Coronary artery (tissue), 2 donors: ENCODE data around the gene SLC7A14.
A peak's percentile ranks its signal among the peaks of the same experiment; 100 is the strongest.

ENCODE experiments used
- DNase-seq: peaks from one replicate; pipeline ENCODE4 v3.0.0-alpha.2; 2017; ENCODE audit warnings: low spot score
- H3K27ac ChIP-seq, 2 donors: fragments of 200-600 bp; sonication (generic); one replicate each; pipeline ENCODE4 v1.5.1; 2016 to 2019
- H3K4me3 ChIP-seq: fragments of 200-600 bp; sonication (generic); 2 replicates; pipeline ENCODE4 v1.5.1; 2016; ENCODE audit warnings: mild to moderate bottlenecking, moderate library complexity
- TF ChIP-seq, protein P1 (sequence below): fragments of 200-600 bp; sonication (generic); IDR thresholded peaks from one replicate; pipeline ENCODE4 v1.5.1; 2019; ENCODE audit warnings: antibody characterized with exemption

Gene SLC7A14

DNA sequence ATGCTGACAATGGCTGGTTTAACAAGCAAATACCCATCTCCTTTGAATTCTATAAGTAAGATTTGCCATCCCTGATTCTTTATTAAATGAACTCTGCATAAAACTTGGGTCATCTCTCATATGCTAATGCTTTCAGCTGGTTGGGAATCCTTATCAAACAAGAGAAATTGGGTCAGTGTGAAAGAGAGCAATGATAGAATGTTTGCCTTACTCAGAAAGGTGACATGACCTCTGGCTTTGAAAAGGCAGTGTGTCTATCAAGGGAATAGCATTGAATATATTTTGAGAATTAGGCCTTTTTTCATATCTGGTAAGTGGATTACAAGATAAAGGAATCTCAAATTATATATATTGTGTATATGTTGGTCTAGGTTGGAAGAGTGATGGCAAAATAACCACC, 8.7 kb upstream of the SLC7A14 start:
- TF ChIP-seq, protein P1, sequence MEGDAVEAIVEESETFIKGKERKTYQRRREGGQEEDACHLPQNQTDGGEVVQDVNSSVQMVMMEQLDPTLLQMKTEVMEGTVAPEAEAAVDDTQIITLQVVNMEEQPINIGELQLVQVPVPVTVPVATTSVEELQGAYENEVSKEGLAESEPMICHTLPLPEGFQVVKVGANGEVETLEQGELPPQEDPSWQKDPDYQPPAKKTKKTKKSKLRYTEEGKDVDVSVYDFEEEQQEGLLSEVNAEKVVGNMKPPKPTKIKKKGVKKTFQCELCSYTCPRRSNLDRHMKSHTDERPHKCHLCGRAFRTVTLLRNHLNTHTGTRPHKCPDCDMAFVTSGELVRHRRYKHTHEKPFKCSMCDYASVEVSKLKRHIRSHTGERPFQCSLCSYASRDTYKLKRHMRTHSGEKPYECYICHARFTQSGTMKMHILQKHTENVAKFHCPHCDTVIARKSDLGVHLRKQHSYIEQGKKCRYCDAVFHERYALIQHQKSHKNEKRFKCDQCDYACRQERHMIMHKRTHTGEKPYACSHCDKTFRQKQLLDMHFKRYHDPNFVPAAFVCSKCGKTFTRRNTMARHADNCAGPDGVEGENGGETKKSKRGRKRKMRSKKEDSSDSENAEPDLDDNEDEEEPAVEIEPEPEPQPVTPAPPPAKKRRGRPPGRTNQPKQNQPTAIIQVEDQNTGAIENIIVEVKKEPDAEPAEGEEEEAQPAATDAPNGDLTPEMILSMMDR = no peak

DNA sequence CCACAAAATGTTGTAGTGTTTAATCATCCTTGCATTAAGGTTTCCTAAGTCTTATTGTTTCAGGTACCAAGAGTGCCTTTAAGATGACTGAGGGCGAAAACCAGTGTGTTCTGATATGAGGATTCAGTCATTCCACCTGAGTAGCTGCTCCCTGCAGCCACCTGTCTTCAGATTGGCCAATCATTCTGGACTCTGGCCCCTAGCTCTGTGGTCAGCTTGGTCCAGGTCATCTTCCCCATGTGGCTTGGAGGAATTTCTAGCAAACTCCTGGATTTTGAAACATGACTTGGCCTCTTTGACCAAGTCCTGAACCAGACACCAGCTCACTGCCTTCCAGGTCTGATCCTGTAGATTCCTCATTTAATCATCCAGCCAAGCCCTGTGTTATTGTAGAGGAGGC, 7.8 kb upstream of the SLC7A14 start:
- TF ChIP-seq, protein P1 = no peak
- no peak for DNase-seq
- no peak overlapping the region for H3K4me3 ChIP-seq
- H3K27ac ChIP-seq = no peak overlapping the region

More for the DNA sequence above, 8.7 kb upstream of the SLC7A14 start:
- Histone ChIP-seq H3K4me3 (no peak overlapping the region), H3K27ac (no peak overlapping the region)
- DNase-seq = no peak

DNA sequence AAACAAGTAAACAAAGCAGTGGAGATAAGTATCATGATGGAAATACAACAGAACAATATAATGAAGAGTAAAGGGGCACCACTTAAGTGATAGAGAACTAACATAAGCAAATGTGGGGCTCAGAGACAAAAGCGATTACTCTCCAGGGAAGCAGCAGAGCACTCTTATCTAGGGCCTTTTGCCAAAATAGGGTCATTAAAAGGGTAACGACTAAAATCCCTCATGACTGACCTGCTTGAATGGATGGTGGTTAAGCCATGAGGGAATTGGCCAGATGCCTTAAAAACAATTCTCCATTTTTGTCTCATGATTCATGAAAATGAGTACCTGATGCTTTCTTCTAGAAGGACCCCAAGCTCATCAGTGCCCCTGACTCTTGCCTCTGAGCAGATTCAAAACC, 3.2 kb upstream of the SLC7A14 start:
- H3K4me3 ChIP-seq = no peak overlapping the region
- TF ChIP-seq, protein P1 = no peak
- no peak overlapping the region for H3K27ac ChIP-seq
- DNase-seq = no peak

DNA sequence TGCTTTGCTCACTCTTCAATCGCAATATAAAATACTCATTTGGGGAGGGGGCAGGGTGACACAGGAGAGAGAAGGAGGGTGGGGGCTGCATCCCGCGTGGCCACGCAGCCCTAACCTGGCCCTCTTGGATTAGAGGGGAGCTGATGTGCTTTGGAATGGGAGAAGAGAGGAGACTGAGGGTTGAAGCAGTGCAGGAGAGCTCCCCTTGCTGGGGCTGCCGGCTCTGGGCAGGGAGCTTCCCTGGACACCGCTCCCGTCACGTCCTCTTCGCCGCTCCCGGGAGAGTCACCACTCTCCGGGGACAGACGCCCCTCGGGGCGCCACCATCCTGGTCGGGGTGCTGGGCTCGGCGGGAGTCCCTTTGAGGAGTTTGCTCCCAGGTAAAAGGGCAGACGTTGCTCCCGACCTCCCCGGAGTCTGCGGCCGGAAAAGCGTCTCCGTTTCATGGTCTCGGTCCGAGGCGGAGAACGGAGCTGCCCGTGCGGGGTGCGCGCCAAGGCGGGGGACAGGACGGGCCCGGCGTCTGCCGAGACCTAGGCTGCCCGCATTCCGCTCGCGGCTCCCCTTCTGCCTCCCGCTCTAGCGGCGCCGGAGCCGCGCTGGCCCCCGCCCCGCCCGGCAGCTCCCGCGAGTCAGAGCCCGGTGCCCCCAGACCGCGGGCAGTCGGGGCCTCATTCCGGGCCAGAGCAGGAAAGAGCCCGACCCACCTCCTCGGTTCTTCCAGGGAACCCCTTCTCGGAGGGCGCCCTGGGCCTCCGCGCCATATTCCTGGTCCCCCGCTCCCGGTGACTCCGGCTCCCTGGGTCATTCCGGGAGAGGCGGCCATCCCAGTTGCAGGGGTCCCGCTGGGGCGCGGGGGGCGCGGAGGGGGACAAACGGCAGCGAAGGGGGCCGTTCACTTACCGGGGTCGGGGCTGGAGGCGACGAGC, 603 bp downstream of the SLC7A14 start:
- TF ChIP-seq, protein P1 = no peak
- Histone ChIP-seq H3K27ac (no peak overlapping the region), H3K4me3 (peak overlapping the region; percentile 54)
- DNase-seq = no peak

DNA sequence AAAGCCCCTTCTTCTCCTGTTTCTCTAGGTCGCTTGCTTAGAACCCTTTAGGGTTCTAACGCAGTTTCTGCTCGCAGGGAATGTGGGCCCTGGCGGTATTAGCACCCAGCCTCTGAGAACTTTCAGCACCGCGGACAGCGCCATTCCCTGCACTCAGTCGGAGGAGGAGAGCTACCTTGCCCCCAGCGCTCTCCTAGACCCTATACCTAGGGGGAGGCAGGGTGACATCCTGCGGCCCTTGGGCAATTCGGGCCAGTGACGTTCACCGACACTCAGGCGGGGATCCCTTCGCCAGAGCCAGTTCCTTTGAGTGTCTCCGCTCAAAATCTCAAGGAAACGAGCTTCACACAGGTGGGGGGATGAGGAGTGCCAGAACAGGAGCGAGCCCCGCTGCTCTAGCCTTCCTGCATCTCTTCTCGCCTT, 1.3 kb downstream of the SLC7A14 start:
- Histone ChIP-seq H3K27ac (no peak overlapping the region), H3K4me3 (peak overlapping the region; percentile 54)
- no peak for DNase-seq
- TF ChIP-seq, protein P1 = no peak

DNA sequence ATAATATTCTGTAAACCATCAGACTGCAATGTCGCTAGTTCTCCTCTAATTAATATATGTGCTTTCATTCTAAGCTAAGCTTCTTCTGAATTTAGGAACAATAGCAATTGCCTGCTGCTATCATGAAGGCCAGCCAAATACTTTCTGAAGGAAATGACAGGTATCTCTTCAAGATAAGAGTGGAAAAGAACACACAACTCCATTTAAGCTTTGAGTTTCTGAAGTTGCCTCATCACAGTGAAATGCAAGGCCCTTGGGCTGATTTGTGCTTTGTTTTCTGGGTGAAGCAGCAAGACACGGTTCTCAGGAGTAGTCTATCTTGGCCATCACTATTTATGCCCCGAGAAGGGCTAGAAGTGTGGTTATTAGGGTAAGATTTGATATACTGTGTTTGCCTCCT, 6.2 kb downstream of the SLC7A14 start:
- DNase-seq = no peak
- TF ChIP-seq, protein P1 = no peak
- no peak overlapping the region for H3K27ac ChIP-seq

More for the DNA sequence above, 6.2 kb downstream of the SLC7A14 start:
- no peak overlapping the region for H3K4me3 ChIP-seq
